K562 (cell line): Measurements from ENCODE around the gene CALHM1.

Experiments
- EP300 ChIP-seq: IDR thresholded peaks from 2 replicates; pipeline ENCODE4 v1.6.1; 2012; ENCODE audit warnings: low read length, improper control_type of control experiment
- GATAD2B ChIP-seq: fragments of 450-650 bp; IDR thresholded peaks from 2 replicates; pipeline ENCODE4 v1.6.1; 2017; ENCODE audit warnings: mild to moderate bottlenecking, borderline replicate concordance
- HDGF ChIP-seq: fragments of 450-650 bp; IDR thresholded peaks from 2 replicates; pipeline ENCODE4 v1.6.1; 2016
- ILF3 ChIP-seq: fragments of 450-650 bp; IDR thresholded peaks from 2 replicates; pipeline ENCODE4 v1.6.1; 2018; ENCODE audit warnings: antibody characterized with exemption, mild to moderate bottlenecking, moderate library complexity, borderline replicate concordance
- POLR2AphosphoS5 ChIP-seq: IDR thresholded peaks from 2 replicates; pipeline ENCODE4 v1.6.1; 2011; ENCODE audit warnings: mild to moderate bottlenecking, low read depth, low read length, moderate library complexity; ENCODE audit not compliant: control insufficient read depth, insufficient read depth
- TAF1 ChIP-seq: IDR thresholded peaks from 2 replicates; pipeline ENCODE4 v1.6.1; 2011; ENCODE audit warnings: mild to moderate bottlenecking, low read length, moderate library complexity; ENCODE audit not compliant: insufficient read depth, control insufficient read depth, severe bottlenecking; ENCODE audit errors: extremely low read depth
- ZBTB17 ChIP-seq: fragments of 450-650 bp; formaldehyde crosslinking; IDR thresholded peaks from 2 replicates; pipeline ENCODE4 v1.4.0; 2020; ENCODE audit warnings: mild to moderate bottlenecking
- ZNF212 ChIP-seq: fragments of 450-650 bp; formaldehyde crosslinking; IDR thresholded peaks from 2 replicates; pipeline ENCODE4 v1.4.0; 2020; ENCODE audit warnings: mild to moderate bottlenecking
- TF ChIP-seq, protein P1 (sequence below): fragments of 450-650 bp; formaldehyde crosslinking; IDR thresholded peaks from 2 replicates; pipeline ENCODE4 v1.4.0; 2020; ENCODE audit warnings: mild to moderate bottlenecking, moderate library complexity
- TF ChIP-seq, protein P2 (sequence below), 2 experiments: fragments of 450-650 bp in 1 of 2; sonication (generic) in 1 of 2; formaldehyde crosslinking in 1 of 2; IDR thresholded peaks in 1 of 2; conservative IDR thresholded peaks in 1 of 2; 2 replicates each; pipeline versions ENCODE4 v1.6.1 to v1.8.1; 2016 to 2023; ENCODE audit warnings: mild to moderate bottlenecking in 2 of 2, moderate library complexity in 2 of 2, inconsistent platforms in 1 of 2, missing genetic modification reagents in 1 of 2

GRCh38 chr10:103443475-103444185 lies 15.1 kb downstream of the CALHM1 start:
- no peak for TF ChIP-seq ZNF212
- no peak for TF ChIP-seq ZBTB17 (CRISPR knock-in tag)
- TF ChIP-seq EP300: no peak
- TF ChIP-seq POLR2AphosphoS5: no peak
- TF ChIP-seq, protein P1, sequence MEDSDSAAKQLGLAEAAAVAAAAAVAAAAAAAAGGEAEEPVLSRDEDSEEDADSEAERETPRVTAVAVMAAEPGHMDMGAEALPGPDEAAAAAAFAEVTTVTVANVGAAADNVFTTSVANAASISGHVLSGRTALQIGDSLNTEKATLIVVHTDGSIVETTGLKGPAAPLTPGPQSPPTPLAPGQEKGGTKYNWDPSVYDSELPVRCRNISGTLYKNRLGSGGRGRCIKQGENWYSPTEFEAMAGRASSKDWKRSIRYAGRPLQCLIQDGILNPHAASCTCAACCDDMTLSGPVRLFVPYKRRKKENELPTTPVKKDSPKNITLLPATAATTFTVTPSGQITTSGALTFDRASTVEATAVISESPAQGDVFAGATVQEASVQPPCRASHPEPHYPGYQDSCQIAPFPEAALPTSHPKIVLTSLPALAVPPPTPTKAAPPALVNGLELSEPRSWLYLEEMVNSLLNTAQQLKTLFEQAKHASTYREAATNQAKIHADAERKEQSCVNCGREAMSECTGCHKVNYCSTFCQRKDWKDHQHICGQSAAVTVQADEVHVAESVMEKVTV (CRISPR knock-in tag): no peak
- TF ChIP-seq, protein P2, sequence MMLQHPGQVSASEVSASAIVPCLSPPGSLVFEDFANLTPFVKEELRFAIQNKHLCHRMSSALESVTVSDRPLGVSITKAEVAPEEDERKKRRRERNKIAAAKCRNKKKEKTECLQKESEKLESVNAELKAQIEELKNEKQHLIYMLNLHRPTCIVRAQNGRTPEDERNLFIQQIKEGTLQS (IDR thresholded peaks at IDR 0.05): no peak
- TF ChIP-seq, protein P2 (CRISPR knock-in tag; conservative IDR thresholded peaks at IDR 0.05): no peak
- TF ChIP-seq GATAD2B: no peak
- TF ChIP-seq ILF3: no peak
- TF ChIP-seq HDGF: no peak
- no peak for TF ChIP-seq TAF1
